Measurements from ENCODE around the gene CHDH.

The CHDH gene

DNA sequence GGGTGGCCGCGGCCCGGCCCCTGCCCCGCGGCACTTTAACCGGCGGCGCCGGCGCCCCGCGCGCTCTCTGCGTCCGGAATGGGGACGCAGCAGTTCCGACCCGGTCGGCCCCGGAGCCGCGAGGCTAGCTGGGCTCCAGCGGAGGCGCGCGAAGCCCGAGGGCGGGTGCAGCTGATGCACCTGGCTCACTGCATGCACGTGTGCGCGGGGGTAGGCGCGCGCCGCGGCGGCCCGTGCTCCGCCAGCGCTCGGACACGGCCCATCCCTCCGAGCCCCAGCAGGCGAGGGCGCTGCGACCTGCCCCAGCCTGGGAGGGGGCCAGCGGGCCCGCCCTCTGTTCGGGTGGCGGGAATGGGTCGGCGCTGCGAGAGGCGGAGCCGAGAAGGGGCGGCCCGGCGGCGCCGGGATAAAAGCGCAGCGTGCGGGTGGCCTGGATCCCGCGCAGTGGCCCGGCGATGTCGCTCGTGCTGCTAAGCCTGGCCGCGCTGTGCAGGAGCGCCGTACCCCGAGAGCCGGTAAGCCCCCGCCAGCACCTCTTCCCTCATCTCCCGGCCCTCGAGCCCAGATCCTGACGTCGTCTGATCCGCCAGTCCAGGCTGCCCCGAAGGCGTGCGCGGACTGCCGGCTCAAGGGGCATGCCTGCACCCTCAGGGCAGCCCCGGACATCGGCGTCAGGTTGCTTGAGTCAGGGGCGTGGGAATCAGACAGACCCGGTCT is at the start of gene CHDH, which contains the start of gene IL17RB:
Gene CHDH, minus strand, starts transcription at position 286 of the 717 bp plus-strand sequence. CDS start 22,411 bp downstream, outside the sequence.
Gene IL17RB, plus strand, starts transcription at position 435 of the 717 bp plus-strand sequence. Its CDS starts 21 bp downstream, at position 456.
- no peak for DNase-seq

DNA sequence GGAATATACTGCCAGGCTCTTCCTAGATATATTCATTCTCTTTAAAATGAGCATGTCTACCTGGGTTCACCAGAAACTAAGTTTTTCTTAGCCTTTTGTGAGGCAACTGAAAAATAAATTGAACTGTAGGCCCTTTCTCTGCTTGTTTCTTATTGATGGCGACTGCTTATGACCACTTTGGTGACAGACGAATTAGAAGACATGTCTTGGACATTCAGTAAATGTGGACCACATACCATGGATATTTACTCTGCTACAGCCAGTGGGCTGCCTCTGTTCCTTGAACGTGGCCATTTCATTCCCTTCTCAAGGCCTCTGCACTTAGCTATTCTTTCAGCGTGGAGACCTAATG is 46.0 kb upstream of the CHDH start:
- no peak for DNase-seq

DNA sequence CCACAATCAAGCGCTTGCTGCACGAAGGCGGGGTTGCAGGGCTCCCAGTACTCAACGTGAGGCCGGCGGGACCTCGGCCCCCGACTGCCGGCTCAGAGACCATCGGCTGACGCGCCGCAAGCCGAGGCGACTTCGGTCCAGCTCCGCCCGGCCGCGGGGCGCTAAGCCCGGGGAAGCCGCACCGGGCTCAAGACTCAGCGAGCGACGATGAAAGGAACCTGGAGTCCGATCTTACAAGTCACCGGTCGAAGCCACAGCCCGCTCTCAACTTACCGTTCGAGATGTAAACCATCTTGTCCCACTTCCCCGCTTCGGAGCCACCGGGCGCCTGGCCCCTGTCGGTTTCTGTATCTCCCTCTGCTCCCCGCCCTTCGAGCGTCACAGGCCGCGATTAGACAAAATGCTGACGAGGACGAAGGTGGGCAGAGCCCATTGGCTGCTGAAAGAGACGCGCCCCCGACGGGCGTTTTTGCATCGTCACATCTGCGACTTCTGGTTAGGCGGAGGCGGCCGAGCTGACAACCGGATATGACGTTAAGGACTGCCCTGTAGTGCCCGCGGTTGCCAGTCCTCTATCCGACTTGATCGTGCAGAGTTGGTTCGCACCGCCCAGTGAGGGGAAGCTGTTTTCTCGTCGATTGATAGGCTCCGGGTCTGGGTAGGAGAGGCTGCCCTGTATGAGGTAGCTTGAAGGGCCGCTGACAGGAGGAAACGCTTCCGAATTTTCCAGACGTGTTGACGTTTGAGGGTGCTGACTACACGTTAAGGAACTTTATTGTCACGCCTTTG is 45.5 kb upstream of the CHDH start, which contains the start of gene SELENOK:
Gene SELENOK, minus strand, starts transcription at position 363 of the 789 bp plus-strand sequence.
- peak; percentile 99 for DNase-seq

GRCh38 chr3:53890726-53891475 is 44.7 kb upstream of the CHDH start:
- peak; percentile 75 for DNase-seq

DNA sequence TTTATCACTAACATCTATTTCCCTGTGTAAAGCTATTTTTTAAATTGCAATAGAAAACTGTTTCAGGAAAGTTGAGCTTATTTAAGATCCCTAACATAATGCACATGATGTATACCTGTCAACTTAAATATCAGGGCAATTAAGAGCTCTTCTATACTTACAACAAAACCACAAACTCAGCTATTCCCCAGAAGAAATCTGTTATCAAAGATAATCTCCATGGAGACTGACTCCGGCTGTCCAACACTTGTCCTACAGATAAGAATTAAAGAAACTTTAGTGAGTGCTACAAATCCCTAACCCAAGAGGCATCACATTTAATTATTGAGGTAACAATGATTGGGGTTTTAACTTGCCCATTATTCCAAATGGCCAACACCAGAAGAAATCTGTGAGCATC is 42.0 kb upstream of the CHDH start:
- no peak for DNase-seq

GRCh38 chr3:53887446-53887845 is 41.2 kb upstream of the CHDH start:
- DNase-seq = no peak

DNA sequence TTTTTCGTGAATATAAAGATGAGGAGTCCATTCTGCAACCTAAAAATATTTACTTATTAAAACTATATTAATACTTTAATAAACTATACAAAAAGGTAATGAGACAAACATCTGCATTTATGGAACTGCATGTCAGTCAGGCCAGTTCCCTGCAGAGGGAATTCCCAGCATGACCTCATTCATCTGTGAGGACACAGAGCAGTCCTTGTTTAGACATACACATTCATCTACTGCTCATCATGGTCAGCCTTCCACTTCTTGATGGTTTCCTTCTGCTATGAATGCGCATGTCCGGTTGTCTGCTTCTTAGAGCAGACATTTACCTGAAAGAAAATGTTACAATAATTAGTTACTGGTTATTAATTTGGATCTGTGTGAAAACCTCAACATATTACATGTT is 39.0 kb upstream of the CHDH start:
- DNase-seq = no peak

- DNase-seq = no peak
Measured at GRCh38 chr3:53884623-53885022, 38.4 kb upstream of the CHDH start.

DNA sequence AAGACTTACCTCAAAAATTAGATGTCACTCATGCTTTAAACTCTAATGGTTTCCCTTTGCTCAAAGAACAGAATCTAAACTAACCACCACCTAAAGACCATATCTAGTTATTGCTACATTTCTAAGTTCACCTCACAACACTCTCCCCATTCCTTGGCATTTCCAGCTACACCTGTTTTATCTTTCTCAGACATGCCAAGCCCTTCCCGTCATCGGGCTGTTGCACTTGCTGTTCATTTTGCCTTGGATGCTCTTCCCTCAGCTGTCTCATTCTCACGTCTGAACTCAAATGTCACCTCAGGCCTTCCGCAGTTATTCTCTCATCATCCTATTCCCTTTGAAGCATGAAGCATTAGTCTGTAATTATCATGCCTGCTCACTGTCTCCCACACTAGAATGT is 36.8 kb upstream of the CHDH start:
- DNase-seq = no peak

GRCh38 chr3:53881691-53882593 is 35.7 kb upstream of the CHDH start, which contains the start of gene ACTR8:
Gene ACTR8 (minus strand): TSS chr3:53882152. CDS start chr3:53882101, 51 bp downstream.
- DNase-seq = peak; percentile 88 to 90

- DNase-seq = no peak
Measured at GRCh38 chr3:53880396-53881345, 34.5 kb upstream of the CHDH start.

DNA sequence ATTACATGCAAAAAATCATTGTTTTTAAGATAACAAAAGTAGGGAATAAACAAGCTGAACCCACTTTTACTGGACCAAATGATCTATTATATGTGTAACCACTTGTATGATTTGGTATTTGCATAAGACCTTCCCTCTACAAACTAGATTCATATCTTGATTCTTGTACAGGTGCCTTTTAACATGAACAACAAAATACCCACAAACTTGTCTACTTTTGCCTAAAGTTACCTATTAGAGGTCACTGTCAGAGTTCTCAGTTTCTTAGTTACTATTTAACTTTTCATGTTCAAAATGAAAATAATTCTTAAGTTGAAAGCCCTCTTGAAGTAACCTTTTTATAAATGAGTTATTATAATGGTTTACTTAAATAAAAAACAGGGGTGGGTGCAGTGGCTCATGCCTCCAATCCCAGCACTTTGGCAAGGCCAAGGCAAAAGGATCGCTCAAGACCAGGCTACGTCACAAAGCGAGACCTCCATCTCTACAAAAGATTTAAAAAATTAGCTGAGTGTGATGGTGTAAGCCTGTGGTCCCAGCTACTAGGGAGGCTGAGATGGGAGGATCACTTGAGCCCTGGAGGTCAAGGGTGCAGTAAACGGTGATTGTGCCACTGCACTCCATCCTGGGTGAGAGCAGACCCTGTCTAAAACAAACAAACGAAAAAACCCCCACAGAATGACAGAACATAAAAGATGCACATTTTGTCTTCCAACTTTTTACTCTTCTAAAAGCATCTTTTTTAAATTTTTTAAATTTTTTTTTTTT is 19.7 kb upstream of the CHDH start:
- no peak for DNase-seq

GRCh38 chr3:53863145-53863544 is 16.9 kb upstream of the CHDH start:
- DNase-seq = no peak

DNA sequence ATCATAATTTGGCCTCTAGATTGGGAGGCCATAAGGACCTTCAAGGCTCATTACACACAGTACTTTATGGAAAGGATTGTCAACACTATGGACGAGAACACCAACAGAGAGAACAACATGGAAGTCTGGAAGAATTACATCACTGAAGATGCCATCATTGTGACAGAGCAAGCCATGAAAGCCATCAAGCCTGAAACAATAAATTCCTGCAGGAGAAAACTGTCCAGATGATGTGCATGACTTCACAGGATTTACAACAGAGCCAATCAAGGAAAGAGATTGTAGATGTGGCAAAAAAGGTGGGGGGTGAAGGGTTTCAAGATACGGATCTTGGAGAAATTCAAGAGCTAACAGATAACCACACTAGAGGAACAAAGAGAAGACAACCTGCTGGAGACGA is 16.0 kb upstream of the CHDH start:
- DNase-seq = no peak

DNA sequence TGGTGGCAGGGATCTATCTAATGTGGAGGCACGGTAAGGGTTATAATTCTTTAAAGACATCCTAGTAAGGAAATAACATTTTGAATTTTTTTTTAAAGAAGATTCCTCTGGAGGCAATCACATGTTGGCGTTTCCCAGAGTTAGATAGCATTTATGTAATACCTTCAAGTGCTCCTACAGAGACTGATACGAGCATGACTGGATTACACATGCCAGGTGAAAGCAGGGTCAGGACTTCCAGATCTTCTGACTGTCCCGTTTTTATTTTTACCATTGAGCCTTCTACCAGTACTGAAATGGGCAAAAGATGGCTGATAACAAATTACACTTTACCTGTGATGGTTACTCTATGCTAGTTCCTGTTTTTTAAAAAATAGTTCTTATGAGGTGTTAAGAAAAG is 14.0 kb upstream of the CHDH start:
- DNase-seq = no peak

GRCh38 chr3:53859178-53859577 is 13.0 kb upstream of the CHDH start:
- no peak for DNase-seq

GRCh38 chr3:53858096-53858741 is 12.0 kb upstream of the CHDH start:
- no peak for DNase-seq

- no peak for DNase-seq
Measured at GRCh38 chr3:53856964-53857363, 10.7 kb upstream of the CHDH start.

DNA sequence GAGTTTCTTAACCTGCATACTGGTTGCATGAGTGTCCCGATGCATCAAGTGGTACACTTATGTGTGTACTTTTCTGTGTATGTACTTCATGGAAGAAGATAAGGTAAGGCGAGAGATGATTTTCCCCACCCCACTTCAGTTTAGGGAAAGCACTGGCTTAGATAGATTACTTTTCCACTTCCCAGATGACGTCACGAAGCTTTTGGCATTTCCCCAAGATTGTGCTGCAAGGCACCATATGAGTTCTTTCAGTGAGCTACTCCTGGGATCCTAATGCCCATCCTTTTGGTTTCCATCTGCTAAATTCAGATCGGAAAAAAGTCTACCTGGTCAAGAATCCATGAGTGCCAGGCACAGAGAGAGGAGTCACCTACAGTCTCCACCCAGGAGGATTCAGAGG is 4.7 kb upstream of the CHDH start:
- DNase-seq = no peak

DNA sequence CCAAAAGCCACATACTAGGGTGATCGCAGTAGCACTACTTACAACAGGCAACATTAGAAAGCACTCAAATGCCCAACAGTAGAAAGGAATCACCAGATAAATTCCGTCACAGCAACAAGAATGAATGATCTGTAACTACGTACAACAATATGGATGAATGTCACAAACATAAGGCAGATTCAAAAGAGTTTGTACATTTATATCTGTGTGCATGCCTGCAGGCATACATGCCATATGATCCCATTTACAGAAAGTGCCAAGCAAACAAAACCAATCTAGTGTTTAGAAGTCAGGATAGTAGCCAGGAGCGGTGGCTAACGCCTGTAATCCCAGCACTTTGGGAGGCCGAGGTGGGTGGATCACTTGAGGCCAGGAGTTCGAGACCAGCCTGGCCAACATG is 3.7 kb upstream of the CHDH start:
- DNase-seq = no peak
